Neural cell (in vitro differentiated cells): ENCODE data around the gene INTU.
A peak's percentile ranks its signal among the peaks of the same experiment; 100 is the strongest.

ENCODE experiments used
- CTCF ChIP-seq: fragments of 450-650 bp; IDR thresholded peaks from 2 replicates; pipeline ENCODE4 v1.5.1; 2014; ENCODE audit warnings: antibody characterized with exemption, mild to moderate bottlenecking, moderate library complexity; ENCODE audit not compliant: poor library complexity, severe bottlenecking
- EZH2 ChIP-seq: fragments of 200-600, 300-800 bp; shearing (Covaris generic), sonication (generic); IDR thresholded peaks from 2 replicates; pipeline ENCODE4 v1.6.1; 2014; ENCODE audit warnings: antibody characterized with exemption, low read length, borderline replicate concordance, mild to moderate bottlenecking; ENCODE audit not compliant: insufficient read depth, poor library complexity, severe bottlenecking
- POLR2AphosphoS5 ChIP-seq: IDR thresholded peaks from 2 replicates; pipeline ENCODE4 v1.6.1; 2012

GRCh38 chr4:127732623-127733328 is 100.0 kb downstream of the INTU start:
- TF ChIP-seq CTCF (peak; percentile 74), EZH2 (no peak), POLR2AphosphoS5 (no peak)
